ENCODE data around the gene GREM1.
A peak's percentile ranks its signal among the peaks of the same experiment; 100 is the strongest.

GRCh38 chr15:32718227-32718820, 520 bp downstream of the GREM1 start:
- no peak for TF ChIP-seq CTCF (conservative IDR thresholded peaks at IDR 0.05; ENCODE audit: low read depth in 2 of 2)
- TF ChIP-seq EZH2phosphoT487 (IDR thresholded peaks at IDR 0.05; ENCODE audit: unreplicated experiment) = peak; percentile 51
- no peak for TF ChIP-seq POLR2AphosphoS5 (IDR thresholded peaks at IDR 0.05; ENCODE audit: low read depth)
- TF ChIP-seq EZH2 (IDR thresholded peaks at IDR 0.05; ENCODE audit: low read depth, unreplicated experiment) = peak; percentile 85

Measured in GM23338 (cell line).